Measurements from ENCODE around the gene SCUBE1. TPM values are rescaled to one million over a fixed set of nuclear protein-coding genes. Genes with fewer than 3 reads are reported as not detected.

The SCUBE1 gene
- total RNA-seq, 2 donors from 2014 or later = 0.04 to 0.16 TPM

DNA sequence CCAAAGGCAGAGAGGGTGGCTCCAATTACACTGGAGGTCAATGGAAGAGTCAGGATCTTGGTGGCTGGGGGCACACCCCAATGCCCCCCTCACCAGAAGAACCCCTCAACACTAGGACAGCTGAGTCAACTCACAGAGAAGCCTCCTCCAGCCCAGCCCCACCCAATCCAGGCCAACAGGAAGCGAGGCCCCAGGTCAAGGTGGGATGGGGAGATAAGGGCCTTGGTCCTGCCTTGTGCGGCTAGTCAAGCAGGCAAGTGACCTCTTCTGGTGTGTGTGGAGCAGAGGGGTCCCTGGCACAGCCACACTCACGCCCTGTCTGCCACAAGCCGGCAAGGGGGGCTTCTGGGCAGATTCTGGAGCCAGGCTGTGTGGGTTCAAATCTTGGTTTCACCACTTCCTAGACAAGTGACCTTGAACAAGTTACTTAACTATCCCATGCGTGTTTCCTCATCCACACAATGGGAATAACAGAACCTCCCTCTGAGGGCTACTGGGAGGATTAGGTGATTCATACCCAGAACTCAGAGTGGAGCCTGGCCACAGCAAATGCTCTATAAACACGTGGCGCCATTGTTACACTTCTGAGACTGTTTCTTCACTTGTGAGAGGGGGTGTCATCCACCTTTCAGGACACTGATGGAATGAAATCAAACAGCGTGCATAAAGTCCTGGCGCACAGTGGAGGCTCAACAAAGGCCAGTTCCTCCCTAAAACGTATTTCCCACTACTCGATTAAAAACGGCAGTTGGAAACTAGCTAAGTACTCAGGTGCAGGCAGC lies 159.5 kb downstream of the SCUBE1 start:
- Histone ChIP-seq H3K27ac (no peak overlapping the region), H3K36me3 (peaks cover 13% of the 10 kb centered on the region), H3K4me1 (peaks cover 0 to 19% of the 10 kb centered on the region in 2 donors), H3K9me3 (no peaks in the 10 kb centered on the region), H3K27me3 (no peaks in the 10 kb centered on the region), H3K4me3 (no peak overlapping the region)
- TF ChIP-seq, protein P1, sequence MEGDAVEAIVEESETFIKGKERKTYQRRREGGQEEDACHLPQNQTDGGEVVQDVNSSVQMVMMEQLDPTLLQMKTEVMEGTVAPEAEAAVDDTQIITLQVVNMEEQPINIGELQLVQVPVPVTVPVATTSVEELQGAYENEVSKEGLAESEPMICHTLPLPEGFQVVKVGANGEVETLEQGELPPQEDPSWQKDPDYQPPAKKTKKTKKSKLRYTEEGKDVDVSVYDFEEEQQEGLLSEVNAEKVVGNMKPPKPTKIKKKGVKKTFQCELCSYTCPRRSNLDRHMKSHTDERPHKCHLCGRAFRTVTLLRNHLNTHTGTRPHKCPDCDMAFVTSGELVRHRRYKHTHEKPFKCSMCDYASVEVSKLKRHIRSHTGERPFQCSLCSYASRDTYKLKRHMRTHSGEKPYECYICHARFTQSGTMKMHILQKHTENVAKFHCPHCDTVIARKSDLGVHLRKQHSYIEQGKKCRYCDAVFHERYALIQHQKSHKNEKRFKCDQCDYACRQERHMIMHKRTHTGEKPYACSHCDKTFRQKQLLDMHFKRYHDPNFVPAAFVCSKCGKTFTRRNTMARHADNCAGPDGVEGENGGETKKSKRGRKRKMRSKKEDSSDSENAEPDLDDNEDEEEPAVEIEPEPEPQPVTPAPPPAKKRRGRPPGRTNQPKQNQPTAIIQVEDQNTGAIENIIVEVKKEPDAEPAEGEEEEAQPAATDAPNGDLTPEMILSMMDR (IDR thresholded peaks at IDR 0.05) = no peak
- DNase-seq (ENCODE audit: low spot score) = no peak

DNA sequence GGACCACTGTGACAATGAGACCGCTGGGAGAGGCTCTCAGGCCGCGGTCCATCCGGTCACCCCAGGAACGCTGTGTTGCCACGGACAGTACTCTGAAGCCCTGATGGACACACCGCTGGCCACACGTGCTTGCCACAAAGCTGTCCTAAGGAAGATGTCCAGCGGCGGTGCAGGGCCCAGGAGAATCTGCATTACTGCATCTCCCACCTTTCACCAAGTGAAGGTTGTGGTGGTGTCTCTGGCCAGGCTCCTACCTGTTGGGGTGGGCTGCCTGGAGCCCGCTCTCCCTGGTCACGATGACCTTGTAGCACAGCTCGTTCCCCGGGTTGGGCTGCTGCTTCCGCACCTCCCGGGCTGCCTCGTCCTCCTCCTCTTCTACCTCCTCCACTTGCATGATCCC lies 160.4 kb downstream of the SCUBE1 start:
- TF ChIP-seq, protein P1 (IDR thresholded peaks at IDR 0.05) = no peak
- peaks cover 16% of the 10 kb centered on the region for H3K36me3 ChIP-seq
- no peak for DNase-seq (ENCODE audit: low spot score)

DNA sequence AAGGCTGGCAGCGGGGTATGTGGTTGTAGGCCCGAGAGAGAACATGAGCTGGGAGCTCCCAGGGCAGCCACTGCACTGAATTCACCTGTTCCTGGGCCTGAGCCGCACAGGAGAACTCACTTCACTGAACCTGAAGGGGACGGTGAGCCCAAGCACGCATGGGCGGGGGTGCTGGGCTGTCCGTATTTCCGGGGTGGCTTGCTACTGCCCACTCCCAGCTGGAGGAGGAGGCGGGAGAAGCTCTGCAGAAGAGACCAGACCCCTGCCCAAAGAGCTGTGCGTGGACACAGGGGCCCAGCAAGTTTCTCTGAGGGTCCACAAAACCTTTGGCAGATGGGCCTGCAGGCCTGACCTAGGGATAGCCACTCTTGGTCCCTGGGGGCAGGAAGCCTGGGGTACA lies 161.1 kb downstream of the SCUBE1 start:
- Histone ChIP-seq H3K27ac (no peak overlapping the region), H3K36me3 (peaks cover 16% of the 10 kb centered on the region), H3K4me3 (no peak overlapping the region), H3K9me3 (no peaks in the 10 kb centered on the region), H3K4me1 (peaks cover 0 to 14% of the 10 kb centered on the region in 2 donors), H3K27me3 (no peaks in the 10 kb centered on the region)
- DNase-seq (ENCODE audit: low spot score) = no peak
- TF ChIP-seq, protein P1 (IDR thresholded peaks at IDR 0.05) = no peak

More for the DNA sequence above, 160.4 kb downstream of the SCUBE1 start:
- H3K27me3 ChIP-seq = no peaks in the 10 kb centered on the region
- H3K9me3 ChIP-seq = no peaks in the 10 kb centered on the region
- H3K4me1 ChIP-seq = peaks cover 0 to 15% of the 10 kb centered on the region in 2 donors
- H3K27ac ChIP-seq = no peak overlapping the region
- no peak overlapping the region for H3K4me3 ChIP-seq

DNA sequence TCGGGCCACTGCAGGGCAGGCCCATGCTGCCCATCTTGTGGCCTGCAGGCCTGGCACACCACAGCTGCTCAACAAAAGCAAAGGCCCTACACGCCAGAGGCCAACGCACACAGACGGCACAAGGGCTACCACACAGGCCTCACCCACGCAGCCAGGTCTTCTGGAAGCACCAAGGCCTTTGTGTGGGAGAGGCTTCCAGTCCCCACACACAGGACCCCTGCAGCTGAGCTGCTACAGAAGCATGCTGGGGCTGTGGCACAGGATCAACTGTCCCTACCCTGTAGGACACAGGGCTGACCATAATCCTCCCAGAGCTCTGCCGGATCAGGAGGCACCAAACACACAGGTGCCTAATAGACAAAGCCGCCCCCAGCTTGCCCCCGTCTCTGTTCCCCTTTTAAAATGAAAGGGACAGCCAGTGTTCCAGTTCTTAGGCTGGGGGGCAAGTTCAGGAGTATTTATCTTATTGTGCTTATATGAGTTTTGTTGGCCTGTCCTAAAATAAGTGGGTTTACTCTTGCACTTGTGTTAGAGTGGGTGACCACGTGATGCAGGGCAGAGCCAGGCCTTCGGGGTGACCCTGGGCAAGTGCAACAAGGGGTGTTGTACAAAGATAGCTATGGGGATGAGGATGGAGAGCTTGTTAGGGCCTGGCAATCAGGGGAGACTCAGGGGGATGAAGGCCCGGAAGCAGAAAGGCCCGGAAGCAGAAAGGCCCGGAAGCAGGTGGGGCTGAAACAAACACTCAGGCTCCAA lies 161.7 kb downstream of the SCUBE1 start:
- Histone ChIP-seq H3K27me3 (no peaks in the 10 kb centered on the region), H3K36me3 (peaks cover 16% of the 10 kb centered on the region), H3K4me3 (no peak overlapping the region), H3K4me1 (peaks cover 0 to 13% of the 10 kb centered on the region in 2 donors), H3K9me3 (no peaks in the 10 kb centered on the region), H3K27ac (no peak overlapping the region)
- TF ChIP-seq, protein P1 (IDR thresholded peaks at IDR 0.05) = no peak
- no peak for DNase-seq (ENCODE audit: low spot score)

DNA sequence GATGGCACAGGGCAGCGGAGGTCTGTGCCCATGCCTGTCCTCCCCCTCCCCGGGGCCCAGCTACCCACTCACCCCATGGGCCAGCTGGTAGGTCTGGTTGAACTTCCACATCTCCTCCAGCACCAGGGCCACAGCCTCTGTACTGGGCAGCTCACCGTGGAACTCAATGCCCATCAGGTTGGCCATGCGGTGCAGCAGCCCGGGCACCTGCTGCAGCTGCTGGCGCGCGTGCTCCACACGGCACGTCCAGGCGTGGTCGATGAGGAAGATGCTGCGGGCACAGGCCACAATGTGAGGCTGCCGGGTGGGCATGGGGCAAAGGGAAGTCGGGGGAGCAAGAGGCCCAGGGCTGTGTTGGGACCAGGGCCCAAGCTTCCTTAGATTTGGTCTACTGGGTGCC lies 162.5 kb downstream of the SCUBE1 start:
- TF ChIP-seq, protein P1 (IDR thresholded peaks at IDR 0.05) = no peak
- Histone ChIP-seq H3K4me1 (peaks cover 0 to 5% of the 10 kb centered on the region in 2 donors), H3K9me3 (no peaks in the 10 kb centered on the region), H3K27ac (no peak overlapping the region), H3K27me3 (no peaks in the 10 kb centered on the region), H3K36me3 (peaks cover 16% of the 10 kb centered on the region), H3K4me3 (no peak overlapping the region)
- no peak for DNase-seq (ENCODE audit: low spot score)

Data from right atrium auricular region (tissue), 2 donors.